SIG-M5 (cell line): ENCODE results near the gene CERK.

ENCODE experiments used
- DNase-seq: peaks from one replicate; lab custom pipeline; 2025; lab: John Stamatoyannopoulos, UW

CERK gene

GRCh38 chr22:46764779-46765485, 26.9 kb upstream of the CERK start:
- DNase-seq = no peak

GRCh38 chr22:46764140-46764680, 26.2 kb upstream of the CERK start:
- no peak for DNase-seq

GRCh38 chr22:46763051-46763705, 25.1 kb upstream of the CERK start:
- DNase-seq = no peak

GRCh38 chr22:46762238-46763050, 24.4 kb upstream of the CERK start, which contains the start of gene TBC1D22A:
Gene TBC1D22A, plus strand, starts transcription at chr22:46762650. Its CDS starts 137 bp downstream, at chr22:46762787.
- peak; percentile 57 for DNase-seq

GRCh38 chr22:46761539-46762237, 23.6 kb upstream of the CERK start:
- no peak for DNase-seq

GRCh38 chr22:46761017-46761416, 23.0 kb upstream of the CERK start:
- no peak for DNase-seq

GRCh38 chr22:46758867-46759290, 20.8 kb upstream of the CERK start:
- DNase-seq = no peak

GRCh38 chr22:46758121-46758520, 20.1 kb upstream of the CERK start:
- no peak for DNase-seq

GRCh38 chr22:46757104-46757503, 19.1 kb upstream of the CERK start:
- DNase-seq = no peak

GRCh38 chr22:46756097-46756496, 18.0 kb upstream of the CERK start:
- DNase-seq = no peak

GRCh38 chr22:46755525-46755924, 17.5 kb upstream of the CERK start:
- DNase-seq = no peak

GRCh38 chr22:46754826-46755225, 16.8 kb upstream of the CERK start:
- DNase-seq = no peak

GRCh38 chr22:46754110-46754799, 16.2 kb upstream of the CERK start:
- DNase-seq = no peak

GRCh38 chr22:46753761-46754109, 15.7 kb upstream of the CERK start:
- no peak for DNase-seq

GRCh38 chr22:46753360-46753759, 15.3 kb upstream of the CERK start:
- no peak for DNase-seq

GRCh38 chr22:46752988-46753310, 14.9 kb upstream of the CERK start:
- no peak for DNase-seq

GRCh38 chr22:46752286-46752987, 14.4 kb upstream of the CERK start:
- no peak for DNase-seq

- DNase-seq = no peak
Measured at GRCh38 chr22:46750863-46751443, 12.9 kb upstream of the CERK start.

GRCh38 chr22:46750530-46750800, 12.4 kb upstream of the CERK start:
- DNase-seq = no peak

- no peak for DNase-seq
Measured at GRCh38 chr22:46749682-46750529, 11.9 kb upstream of the CERK start.
